Skeletal muscle tissue (tissue), 4 donors: Measurements from ENCODE around the gene ACKR2. TPM values are rescaled to one million over a fixed set of nuclear protein-coding genes. Genes with fewer than 3 reads are reported as not detected.

Experiments used
- H3K27ac ChIP-seq: one replicate; pipeline ENCODE4 v1.7.0; 2013; ENCODE audit warnings: mild to moderate bottlenecking, low read depth, low read length, inconsistent platforms
- H3K27me3 ChIP-seq, 3 donors: one replicate each; pipeline ENCODE4 v1.7.0; 2013; ENCODE audit warnings: low read length in 3 of 3; ENCODE audit not compliant: control insufficient read depth in 3 of 3, insufficient read depth in 3 of 3
- H3K36me3 ChIP-seq, 3 donors: one replicate each; pipeline ENCODE4 v1.7.0; 2013; ENCODE audit warnings: low read length in 3 of 3; ENCODE audit not compliant: control insufficient read depth in 3 of 3, insufficient read depth in 3 of 3
- H3K4me1 ChIP-seq, 3 donors: one replicate each; pipeline ENCODE4 v1.7.0; 2013; ENCODE audit warnings: low read length in 3 of 3, mild to moderate bottlenecking in 3 of 3; ENCODE audit not compliant: control insufficient read depth in 3 of 3, insufficient read depth in 3 of 3
- H3K4me3 ChIP-seq, 3 donors: one replicate each; pipeline ENCODE4 v1.7.0; 2013; ENCODE audit warnings: low read length in 3 of 3
- H3K9ac ChIP-seq, 3 donors: one replicate each; pipeline ENCODE4 v1.7.0; 2013; ENCODE audit warnings: low read length in 3 of 3, mild to moderate bottlenecking in 3 of 3, moderate library complexity in 2 of 3, low read depth in 1 of 3
- H3K9me3 ChIP-seq, 3 donors: one replicate each; pipeline ENCODE4 v1.7.0; 2013; ENCODE audit warnings: low read length in 3 of 3; ENCODE audit not compliant: control insufficient read depth in 3 of 3
- total RNA-seq: library from RNA; depleted of rRNA; stranded (reverse); fragments of >200 nt; gene quantifications from one replicate; pipeline ENCODE4 v1.2.3, GENCODE V29; 2014
- donor health status: Osteomylitis.

ACKR2 gene
- total RNA-seq, 1 donor from 2014 or later = 1.6 TPM

DNA sequence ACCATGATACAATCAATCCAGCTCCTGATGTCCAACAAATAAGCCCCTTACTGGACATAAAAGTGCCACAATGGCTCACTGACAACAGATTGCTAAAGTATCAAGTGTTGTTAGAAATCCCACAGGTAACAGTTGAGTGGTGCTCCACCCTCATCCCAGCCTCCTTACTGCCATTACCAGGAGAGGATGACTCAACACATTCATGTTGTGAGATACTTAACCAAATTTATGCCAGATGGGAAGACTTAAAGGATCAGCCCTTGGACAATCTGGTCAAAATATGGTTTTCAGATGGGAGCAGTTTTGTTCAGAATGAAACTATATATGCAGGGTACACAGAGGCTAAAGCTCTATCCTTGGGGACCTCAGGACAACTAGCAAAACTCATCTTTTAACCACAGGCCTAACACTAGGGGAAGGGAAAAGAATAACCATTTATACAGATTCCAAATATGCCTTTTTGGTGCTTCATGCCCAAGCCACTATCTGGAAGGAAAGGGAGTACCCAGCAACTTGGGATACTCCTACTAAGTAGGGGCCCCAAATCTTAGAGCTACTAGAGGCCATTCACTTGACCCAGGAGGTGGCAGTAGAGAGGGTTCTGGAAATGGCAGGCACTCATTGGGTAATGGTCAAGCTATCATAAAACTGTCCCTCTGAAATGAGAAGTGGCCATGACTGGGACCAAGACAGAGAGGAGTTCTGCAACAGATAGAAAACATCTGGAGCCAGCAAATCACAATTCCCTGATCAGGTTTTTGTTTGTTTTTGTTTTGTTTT lies 89.8 kb downstream of the ACKR2 start:
- H3K4me1 ChIP-seq = no peaks in the 10 kb centered on the region
- H3K9ac ChIP-seq = no peak overlapping the region
- no peaks in the 10 kb centered on the region for H3K9me3 ChIP-seq
- H3K27ac ChIP-seq = no peak overlapping the region
- no peaks in the 10 kb centered on the region for H3K36me3 ChIP-seq
- no peaks in the 10 kb centered on the region for H3K27me3 ChIP-seq
- no peak overlapping the region for H3K4me3 ChIP-seq

DNA sequence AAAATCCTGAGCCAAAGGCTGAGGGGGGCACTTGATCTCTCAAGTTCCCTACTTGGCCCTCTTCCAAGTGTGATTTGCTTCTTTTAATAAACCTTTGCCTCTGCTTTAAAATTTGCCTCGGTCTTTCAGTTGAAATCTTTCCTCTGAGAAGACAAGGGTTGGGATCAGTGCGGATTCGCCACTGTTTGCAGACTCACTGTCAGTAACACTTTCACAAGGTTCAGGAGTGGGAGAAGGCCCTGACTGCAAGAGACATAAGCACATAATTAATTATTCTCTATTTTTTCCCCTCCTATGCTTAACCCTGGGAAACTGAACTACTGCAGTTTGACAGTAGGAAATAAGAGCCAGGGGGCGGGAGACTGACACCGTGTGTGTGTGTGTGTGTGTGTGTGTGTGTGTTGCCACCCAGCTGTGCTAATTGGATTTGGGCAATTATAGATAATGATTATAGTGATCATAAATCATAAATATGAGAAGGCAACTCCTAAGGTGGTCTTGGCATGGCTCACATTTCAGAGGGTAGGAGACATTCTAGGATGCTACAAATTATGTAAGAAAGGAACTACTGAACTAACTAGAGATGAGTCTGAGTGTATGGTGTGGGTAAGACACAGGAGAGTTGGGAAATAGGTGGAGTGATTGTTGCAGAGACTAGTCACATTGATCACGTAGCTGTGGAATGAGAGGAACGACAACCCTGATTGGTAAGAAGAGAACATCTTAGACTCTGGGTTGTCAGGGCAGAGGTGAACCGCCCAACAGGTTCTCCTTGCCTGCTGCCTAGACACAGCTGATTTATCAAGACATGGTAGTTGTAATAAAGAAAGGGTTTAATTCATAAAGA lies 91.2 kb downstream of the ACKR2 start:
- H3K36me3 ChIP-seq = no peaks in the 10 kb centered on the region
- no peaks in the 10 kb centered on the region for H3K27me3 ChIP-seq
- H3K4me3 ChIP-seq = no peak overlapping the region
- H3K4me1 ChIP-seq = peaks cover 0 to 3% (median 0%) of the 10 kb centered on the region in 3 donors
- H3K27ac ChIP-seq = no peak overlapping the region
- no peaks in the 10 kb centered on the region for H3K9me3 ChIP-seq
- no peak overlapping the region for H3K9ac ChIP-seq

DNA sequence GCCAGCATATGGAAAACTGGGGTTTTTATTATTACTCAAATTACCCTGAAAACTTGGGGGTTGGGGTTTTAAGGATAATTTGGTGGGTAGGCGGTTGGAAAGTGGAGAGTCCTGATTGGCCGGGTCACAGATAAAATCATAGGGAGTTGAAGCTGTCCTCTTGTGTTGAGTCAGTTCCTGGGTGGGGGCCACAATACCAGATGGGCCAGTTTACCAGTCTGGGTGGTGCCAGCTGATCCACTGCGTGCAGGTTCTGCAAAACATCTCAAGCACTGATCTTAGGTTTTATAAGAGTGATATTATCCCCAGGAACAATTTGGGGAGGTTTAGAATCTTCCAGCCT lies 91.8 kb downstream of the ACKR2 start:
- Histone ChIP-seq H3K4me3 (no peak overlapping the region), H3K36me3 (no peaks in the 10 kb centered on the region), H3K9me3 (no peaks in the 10 kb centered on the region), H3K9ac (no peak overlapping the region), H3K27ac (no peak overlapping the region), H3K27me3 (no peaks in the 10 kb centered on the region), H3K4me1 (peaks cover 0 to 5% (median 0%) of the 10 kb centered on the region in 3 donors)

DNA sequence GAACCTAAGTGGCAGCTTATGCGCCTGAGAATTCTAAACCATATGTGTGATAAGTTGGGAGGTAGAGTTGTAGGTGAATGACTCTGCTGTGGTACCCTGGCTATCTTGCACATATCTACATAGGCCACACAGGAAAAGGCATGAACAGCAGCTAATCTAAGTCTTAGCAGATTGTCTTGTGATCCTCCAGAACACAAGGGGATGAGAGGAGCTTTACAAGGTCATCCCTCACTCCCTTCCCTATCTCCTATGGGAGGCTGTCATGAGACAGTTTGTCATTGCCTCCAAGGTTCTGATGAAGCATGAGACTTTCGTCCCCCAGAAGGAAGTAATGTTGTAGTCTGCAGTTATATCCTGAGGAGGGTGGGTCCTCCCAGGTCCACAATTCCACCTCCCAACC lies 93.0 kb downstream of the ACKR2 start:
- Histone ChIP-seq H3K9me3 (no peaks in the 10 kb centered on the region), H3K36me3 (no peaks in the 10 kb centered on the region), H3K27ac (no peak overlapping the region), H3K4me1 (peaks cover 7 to 16% (median 10%) of the 10 kb centered on the region in 3 donors), H3K4me3 (no peak overlapping the region), H3K27me3 (no peaks in the 10 kb centered on the region), H3K9ac (no peak overlapping the region)

DNA sequence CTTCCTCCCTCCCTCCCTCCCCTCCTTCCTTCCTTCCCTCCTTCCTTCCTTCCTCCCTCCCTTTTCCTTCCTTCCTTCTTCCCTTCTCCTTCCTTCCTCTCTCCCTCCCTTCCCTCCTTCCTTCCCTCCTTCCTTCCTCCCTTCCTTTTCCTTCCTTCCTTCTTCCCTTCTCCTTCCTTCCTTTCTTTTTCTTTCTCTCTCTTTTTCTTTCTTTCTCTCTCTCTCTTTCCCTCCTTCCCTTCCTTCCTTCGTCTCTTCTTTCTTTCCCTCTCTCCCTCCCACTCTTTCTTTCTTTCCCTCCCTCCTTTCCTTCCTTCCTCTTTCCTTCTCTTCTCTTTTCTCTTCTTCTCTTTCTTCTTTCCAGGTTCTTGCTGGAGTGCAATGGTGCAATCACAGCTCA lies 94.8 kb downstream of the ACKR2 start:
- Histone ChIP-seq H3K4me1 (peaks cover 8 to 17% (median 10%) of the 10 kb centered on the region in 3 donors), H3K27me3 (no peaks in the 10 kb centered on the region), H3K36me3 (peaks cover 8 to 9% (median 9%) of the 10 kb centered on the region in 3 donors), H3K27ac (no peak overlapping the region), H3K9ac (no peak overlapping the region), H3K9me3 (no peaks in the 10 kb centered on the region), H3K4me3 (no peak overlapping the region)

DNA sequence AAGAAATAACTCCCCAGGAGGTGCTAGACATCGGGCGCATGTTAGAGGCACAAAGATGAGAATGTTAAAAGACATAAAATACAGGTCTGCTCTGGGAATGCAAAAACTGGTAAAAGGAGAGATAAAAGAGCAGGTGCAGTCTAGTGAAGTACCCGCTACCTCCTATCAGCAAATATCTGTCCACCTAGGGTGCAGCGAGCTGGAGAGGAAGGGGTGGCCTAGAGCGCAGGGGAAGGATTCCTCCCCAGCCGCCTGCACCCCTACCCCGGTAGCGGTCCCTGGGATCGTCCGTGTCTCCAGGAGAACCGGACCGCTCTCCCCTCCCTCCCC lies 96.5 kb downstream of the ACKR2 start:
- Histone ChIP-seq H3K27ac (no peak overlapping the region), H3K36me3 (peaks cover 14 to 15% (median 14%) of the 10 kb centered on the region in 3 donors), H3K4me1 (peaks cover 8 to 17% (median 10%) of the 10 kb centered on the region in 3 donors), H3K27me3 (no peaks in the 10 kb centered on the region), H3K9ac (peak overlapping the region; percentile 81 to 88 (median 83)), H3K9me3 (no peaks in the 10 kb centered on the region), H3K4me3 (peak overlapping the region; percentile 83 to 86 (median 84))

DNA sequence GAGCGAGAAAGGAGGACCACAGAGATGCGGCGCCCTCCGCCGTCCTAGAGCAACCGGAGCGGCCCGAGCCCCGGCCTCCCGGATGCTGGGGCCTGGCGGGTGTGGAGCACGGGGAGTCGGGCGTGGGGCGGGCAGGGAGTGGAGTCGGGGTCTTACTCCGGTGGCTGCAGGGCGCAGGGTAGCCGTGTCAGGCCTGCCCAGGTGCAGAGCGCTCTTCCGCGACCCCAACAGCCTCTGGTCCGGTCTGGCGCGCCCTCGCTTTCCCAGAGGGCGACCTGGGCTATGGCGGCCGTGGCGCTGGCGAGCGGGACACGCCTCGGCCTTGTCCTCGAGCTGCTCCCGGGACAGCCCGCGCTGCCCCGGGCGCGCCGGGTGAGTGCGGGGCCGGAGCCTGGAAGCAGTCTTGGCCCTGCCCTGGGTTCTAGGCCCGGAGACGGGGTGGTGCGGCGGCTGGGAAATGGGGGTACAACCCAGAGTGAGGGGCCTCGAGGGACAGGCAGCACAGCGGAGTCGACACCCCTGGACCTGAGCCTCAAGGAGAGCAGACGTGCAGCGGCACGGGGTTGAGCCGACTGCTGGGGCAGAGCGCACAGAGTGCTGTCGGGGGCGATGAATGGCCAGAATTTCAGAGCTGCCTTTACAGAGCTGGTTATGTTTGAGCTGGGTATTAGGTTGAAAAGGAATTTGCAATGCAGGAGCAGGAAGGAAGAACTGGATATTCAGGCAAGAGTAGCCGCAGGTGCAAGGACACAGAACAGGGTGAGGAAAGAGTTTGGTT lies 97.0 kb downstream of the ACKR2 start, which contains the start of gene ZNF662:
TSS of gene ZNF662 (plus strand) at position 73 of the 778 bp plus-strand sequence. CDS start 1,973 bp downstream, outside the sequence.
- H3K27ac ChIP-seq = no peak within 1 kb of the TSS
- peak within 1 kb of the TSS; percentile 83 to 86 (median 84) for H3K4me3 ChIP-seq
- H3K9me3 ChIP-seq = peaks cover 0 to 4% (median 0%) of the 10 kb centered on the region in 3 donors
- H3K27me3 ChIP-seq = no peaks in the 10 kb centered on the region
- peak within 1 kb of the TSS; percentile 81 to 88 (median 83) for H3K9ac ChIP-seq
- H3K36me3 ChIP-seq = peaks cover 19 to 20% (median 20%) of the 10 kb centered on the region in 3 donors
- H3K4me1 ChIP-seq = peaks cover 8 to 17% (median 10%) of the 10 kb centered on the region in 3 donors

DNA sequence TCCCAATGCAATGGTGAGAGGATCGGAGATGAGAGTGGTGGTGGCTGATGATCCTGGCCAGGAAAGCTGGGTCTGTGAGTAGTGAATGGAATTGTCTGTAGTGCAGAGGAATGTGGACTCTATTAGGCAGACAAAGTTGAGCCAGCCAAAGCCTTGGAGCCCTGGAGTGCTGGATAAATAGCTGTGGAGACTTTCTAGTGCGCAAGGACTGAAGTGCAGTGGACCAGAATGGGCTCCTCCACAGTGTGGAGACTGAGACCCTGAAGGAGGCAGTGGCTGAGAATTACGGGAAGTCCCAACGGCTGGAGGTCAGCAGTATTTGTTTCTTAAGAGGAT lies 97.6 kb downstream of the ACKR2 start:
- Histone ChIP-seq H3K4me1 (peaks cover 8 to 17% (median 10%) of the 10 kb centered on the region in 3 donors), H3K9ac (peak overlapping the region; percentile 81 to 88 (median 83)), H3K36me3 (peaks cover 24 to 26% (median 25%) of the 10 kb centered on the region in 3 donors), H3K4me3 (peak overlapping the region; percentile 83 to 86 (median 84)), H3K9me3 (peaks cover 0 to 10% (median 1%) of the 10 kb centered on the region in 3 donors), H3K27me3 (no peaks in the 10 kb centered on the region), H3K27ac (no peak overlapping the region)

DNA sequence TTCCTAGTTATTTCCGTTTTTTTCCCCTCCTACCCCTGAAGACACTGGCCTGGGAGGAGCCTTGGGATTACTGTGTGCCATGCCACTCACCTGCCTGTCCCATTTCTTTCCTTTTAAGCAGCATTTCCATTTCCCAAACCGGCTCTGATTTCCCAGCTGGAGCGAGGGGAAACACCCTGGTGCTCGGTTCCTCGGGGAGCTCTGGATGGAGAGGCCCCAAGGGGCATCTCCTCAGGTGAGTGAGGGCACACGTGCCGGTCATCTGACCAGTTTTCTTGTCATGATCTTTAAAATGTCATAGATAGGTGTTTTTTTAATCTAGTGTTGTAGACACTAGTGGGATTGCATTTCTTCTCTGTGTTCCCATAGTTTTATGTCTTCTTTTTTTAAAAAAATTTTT lies 99.4 kb downstream of the ACKR2 start:
- no peak overlapping the region for H3K27ac ChIP-seq
- H3K27me3 ChIP-seq = no peaks in the 10 kb centered on the region
- no peak overlapping the region for H3K4me3 ChIP-seq
- H3K9me3 ChIP-seq = peaks cover 4 to 17% (median 6%) of the 10 kb centered on the region in 3 donors
- H3K36me3 ChIP-seq = peaks cover 32 to 35% (median 35%) of the 10 kb centered on the region in 3 donors
- H3K4me1 ChIP-seq = peaks cover 8 to 17% (median 10%) of the 10 kb centered on the region in 3 donors
- H3K9ac ChIP-seq = no peak overlapping the region
